T-cell (primary cell): ENCODE measurements around the gene TSC22D1. TPM values are rescaled to one million over a fixed set of nuclear protein-coding genes. Genes with fewer than 3 reads are reported as not detected.
"Not testable (repeated sequence)": the region's sequence is repeated elsewhere in the genome, so short reads cannot be mapped to it uniquely, and the experiment has no call there.

Source experiments
- ATAC-seq, 4 experiments: fragments of 200-7000 bp in 3 of 4; fragments of 150-1000 bp in 1 of 4; cut with Tn5 transposase; replicated peaks in 1 of 4; 1 replicate in 3 of 4; 2 replicates in 1 of 4; pipeline ENCODE4 v1.10.0; 2021; ENCODE audit warnings: moderate library complexity in 3 of 4, mild to moderate bottlenecking in 2 of 4, moderate number of reproducible peaks in 1 of 4
- CTCF ChIA-PET, 2 donors: fragments of 300-600 bp; sonication (Branson Sonifier 250); formaldehyde crosslinking; loops; one replicate each; lab custom pipeline; 2022; ENCODE audit warnings: antibody characterized with exemption in 2 of 2; lab: Charles Lee
- POLR2A ChIA-PET, 2 donors: fragments of 300-600 bp; sonication (Branson Sonifier 250); formaldehyde crosslinking; loops; one replicate each; lab custom pipeline; 2022; ENCODE audit warnings: antibody characterized with exemption in 2 of 2; lab: Charles Lee
- DNase-seq, 35 experiments: peaks; one replicate each; pipeline versions ENCODE4 v3.0.0 to v3.0.0-alpha.2; 2013 to 2023
- H3K27ac ChIP-seq: one replicate; pipeline ENCODE4 v1.5.1; 2013; ENCODE audit warnings: low read length
- H3K27me3 ChIP-seq, 2 experiments: replicated peaks in 1 of 2; 1 replicate in 1 of 2; 2 replicates in 1 of 2; pipeline versions ENCODE4 v1.6.1 to v1.7.0; 2013; ENCODE audit warnings: low read length in 1 of 2, mixed read lengths in 1 of 2; ENCODE audit not compliant: control insufficient read depth in 2 of 2, insufficient read depth in 2 of 2; ENCODE audit errors: extremely low read depth in 1 of 2
- H3K36me3 ChIP-seq, 2 donors: 1 replicate in 1 of 2; 2 replicates in 1 of 2; pipeline versions ENCODE4 v1.6.1 to v1.7.0; 2013; ENCODE audit warnings: low read length in 1 of 2; ENCODE audit not compliant: control insufficient read depth in 2 of 2, insufficient read depth in 1 of 2; ENCODE audit errors: extremely low read depth in 1 of 2
- H3K4me1 ChIP-seq, 2 experiments: 1 replicate in 1 of 2; 2 replicates in 1 of 2; pipeline versions ENCODE4 v1.6.1 to v1.7.0; 2013; ENCODE audit warnings: low read length in 2 of 2, mixed read lengths in 1 of 2; ENCODE audit not compliant: insufficient read depth in 2 of 2, control insufficient read depth in 1 of 2; ENCODE audit errors: extremely low read depth in 1 of 2
- H3K4me3 ChIP-seq, 2 donors: 1 replicate in 1 of 2; 2 replicates in 1 of 2; pipeline versions ENCODE4 v1.5.1 to v1.7.0; 2013; ENCODE audit warnings: mild to moderate bottlenecking in 2 of 2, low read length in 1 of 2, moderate library complexity in 1 of 2; ENCODE audit not compliant: control insufficient read depth in 1 of 2; ENCODE audit errors: extremely low read depth in 1 of 2
- H3K9me3 ChIP-seq: 2 replicates; pipeline ENCODE4 v1.7.0; 2013
- H3K27ac Mint-ChIP-seq, 2 donors: one replicate each; pipeline ENCODE4 v1.8.0; 2020 to 2021; ENCODE audit warnings: mild to moderate bottlenecking in 2 of 2, mixed read lengths in 2 of 2
- H3K27me3 Mint-ChIP-seq, 2 donors: one replicate each; pipeline ENCODE4 v1.8.0; 2021 to 2022; ENCODE audit warnings: mixed read lengths in 2 of 2
- H3K36me3 Mint-ChIP-seq: one replicate; pipeline ENCODE4 v1.8.0; 2021; ENCODE audit warnings: mixed read lengths
- H3K4me1 Mint-ChIP-seq, 3 donors: one replicate each; pipeline ENCODE4 v1.8.0; 2020 to 2022; ENCODE audit warnings: mixed read lengths in 3 of 3, mild to moderate bottlenecking in 1 of 3
- H3K4me3 Mint-ChIP-seq, 3 donors: one replicate each; pipeline ENCODE4 v1.8.0; 2020 to 2022; ENCODE audit warnings: mild to moderate bottlenecking in 3 of 3, mixed read lengths in 3 of 3, moderate library complexity in 3 of 3
- H3K9me3 Mint-ChIP-seq, 3 donors: one replicate each; pipeline ENCODE4 v1.8.0; 2020 to 2022; ENCODE audit warnings: mixed read lengths in 3 of 3
- WGBS: methylation state at CpG from one replicate; pipeline ENCODE4 v1.1.5; 2013; ENCODE audit warnings: missing lambda C conversion rate; ENCODE audit not compliant: insufficient coverage; 5-methylcytosine and 5-hydroxymethylcytosine counted together
- total RNA-seq, 35 experiments: library from RNA in 6 of 35; stranded (reverse) in 6 of 35; fragments of 120-200 nt in 1 of 35; gene quantifications; one replicate each; pipeline versions ENCODE4 v1.2.1 to v1.2.4 and lab custom pipeline; 2013 to 2026

The TSC22D1 gene
- total RNA-seq, 5 donors from 2014 or later (not counting 1 experiment from before 2014, with no cell fraction given): 32.5 to 40.4 (median 36.4) TPM

DNA sequence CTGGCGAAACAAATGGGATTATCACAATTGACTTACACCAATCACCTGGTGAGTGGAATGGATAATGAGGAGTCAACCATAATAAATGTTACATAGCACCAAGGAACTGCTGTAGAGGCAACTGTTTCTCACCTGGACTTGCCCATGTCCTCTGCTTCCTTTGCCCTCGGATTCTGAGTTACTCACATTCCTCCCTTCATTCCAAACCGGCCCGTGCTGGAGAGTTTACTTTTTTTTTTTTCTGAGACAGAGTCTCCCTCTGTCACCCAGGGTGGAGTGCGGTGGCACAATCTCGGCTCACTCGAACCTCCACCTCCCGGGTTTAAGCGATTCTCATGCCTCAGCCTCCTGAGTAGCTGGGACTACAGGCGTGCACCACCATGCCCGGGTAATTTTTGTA, 41.5 kb upstream of the TSC22D1 start:
- no peaks in the 10 kb centered on the region for H3K36me3 Mint-ChIP-seq
- no peak overlapping the region for H3K27ac Mint-ChIP-seq
- DNase-seq (no peak), ATAC-seq (no peak)
- no peaks in the 10 kb centered on the region for H3K9me3 ChIP-seq
- no peak overlapping the region for H3K4me3 ChIP-seq
- ChIA-PET POLR2A (no interaction called here), CTCF (no interaction called here)
- peaks cover 5 to 12% of the 10 kb centered on the region in 2 donors for H3K27me3 Mint-ChIP-seq
- H3K27ac ChIP-seq: no peak overlapping the region
- H3K36me3 ChIP-seq: no peaks in the 10 kb centered on the region
- H3K9me3 Mint-ChIP-seq: no peaks in the 10 kb centered on the region
- WGBS: 85% methylated on average over 10 of the region's 11 CpGs
- no peaks in the 10 kb centered on the region for H3K4me1 ChIP-seq
- no peak overlapping the region for H3K4me3 Mint-ChIP-seq
- H3K4me1 Mint-ChIP-seq: no peaks in the 10 kb centered on the region
- peaks cover 0 to 4% of the 10 kb centered on the region in 2 experiments for H3K27me3 ChIP-seq

DNA sequence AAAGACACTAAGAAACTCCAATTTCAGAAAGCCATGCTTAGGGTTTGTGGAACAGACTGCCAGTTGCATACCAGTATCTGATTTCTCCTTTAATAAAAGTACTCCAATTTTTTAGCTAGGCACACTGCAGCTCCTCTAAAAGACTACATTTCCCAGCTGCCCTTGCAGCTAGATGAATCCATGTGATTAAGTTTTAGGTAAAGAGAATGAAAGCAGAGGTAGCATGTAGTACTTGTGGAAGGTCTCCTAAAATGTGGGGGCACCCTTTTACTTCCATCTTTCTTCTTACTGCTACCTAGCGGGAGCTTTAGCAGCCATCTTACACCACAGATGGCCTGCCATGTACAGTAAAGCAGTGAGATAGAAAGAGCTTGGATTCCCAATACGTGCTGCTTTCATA, 33.0 kb upstream of the TSC22D1 start:
- ATAC-seq: no peak
- Mint-ChIP-seq H3K36me3 (no peaks in the 10 kb centered on the region), H3K27me3 (peaks cover 3 to 6% of the 10 kb centered on the region in 2 donors), H3K9me3 (peaks cover 4 to 9% (median 4%) of the 10 kb centered on the region in 3 donors), H3K4me3 (no peak overlapping the region), H3K4me1 (no peaks in the 10 kb centered on the region), H3K27ac (no peak overlapping the region)
- POLR2A ChIA-PET: no interaction called here
- CTCF ChIA-PET: no interaction called here
- no peaks in the 10 kb centered on the region for H3K4me1 ChIP-seq
- no peaks in the 10 kb centered on the region for H3K9me3 ChIP-seq
- no peak for DNase-seq
- H3K27ac ChIP-seq: no peak overlapping the region
- H3K27me3 ChIP-seq: peaks cover 0 to 3% of the 10 kb centered on the region in 2 experiments
- H3K4me3 ChIP-seq: no peak overlapping the region
- H3K36me3 ChIP-seq: no peaks in the 10 kb centered on the region
- no CpG with 5 or more reads among the region's 2 CpGs for WGBS

DNA sequence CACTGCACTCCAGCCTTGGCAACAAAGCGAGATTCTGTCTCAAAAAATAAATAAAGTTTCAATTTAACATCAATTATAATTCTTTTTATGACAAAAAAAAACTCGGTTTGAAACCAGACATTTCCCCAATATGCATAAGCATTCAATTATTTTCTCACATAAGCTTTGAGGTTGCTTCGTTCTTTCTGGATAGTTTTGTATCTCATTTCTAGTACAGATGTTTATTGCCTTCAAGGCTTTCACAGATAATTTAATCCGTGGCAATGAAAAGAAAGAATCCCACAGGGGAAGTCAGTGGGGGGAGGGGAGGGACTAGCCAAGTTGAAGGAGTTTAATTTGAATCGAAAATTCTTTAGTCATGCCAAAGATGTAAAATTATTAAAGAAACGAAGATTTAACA, 29.6 kb upstream of the TSC22D1 start:
- POLR2A ChIA-PET: interaction anchor here in 1 of 2 donors (0.6 kb wide), 1 partner anchor 45 kb away, joined by 3 read pairs; no protein-coding TSS in a partner anchor
- peaks cover 3 to 6% of the 10 kb centered on the region in 2 donors for H3K27me3 Mint-ChIP-seq
- Histone ChIP-seq H3K9me3 (no peaks in the 10 kb centered on the region), H3K36me3 (no peaks in the 10 kb centered on the region), H3K27me3 (peaks cover 0 to 11% of the 10 kb centered on the region in 2 experiments), H3K27ac (no peak overlapping the region), H3K4me3 (no peak overlapping the region), H3K4me1 (no peaks in the 10 kb centered on the region)
- no peaks in the 10 kb centered on the region for H3K36me3 Mint-ChIP-seq
- DNase-seq: no peak
- no peak overlapping the region for H3K4me3 Mint-ChIP-seq
- H3K9me3 Mint-ChIP-seq: peaks cover 2 to 8% (median 4%) of the 10 kb centered on the region in 3 donors
- H3K27ac Mint-ChIP-seq: no peak overlapping the region
- CTCF ChIA-PET: no interaction called here
- no peaks in the 10 kb centered on the region for H3K4me1 Mint-ChIP-seq
- ATAC-seq: no peak
- no CpG with 5 or more reads among the region's 6 CpGs for WGBS

GRCh38 chr13:44605275-44605674, 29.1 kb upstream of the TSC22D1 start:
- no peak overlapping the region for H3K4me3 Mint-ChIP-seq
- H3K36me3 ChIP-seq: no peaks in the 10 kb centered on the region
- H3K9me3 Mint-ChIP-seq: peaks cover 0 to 5% (median 4%) of the 10 kb centered on the region in 3 donors
- H3K4me3 ChIP-seq: no peak overlapping the region
- 100% methylated on average over 1 of the region's 2 CpGs for WGBS
- CTCF ChIA-PET: no interaction called here
- H3K36me3 Mint-ChIP-seq: no peaks in the 10 kb centered on the region
- H3K9me3 ChIP-seq: no peaks in the 10 kb centered on the region
- peaks cover 1 to 6% of the 10 kb centered on the region in 2 donors for H3K27me3 Mint-ChIP-seq
- POLR2A ChIA-PET: no interaction called here
- no peaks in the 10 kb centered on the region for H3K4me1 ChIP-seq
- DNase-seq: no peak
- no peak for ATAC-seq
- H3K27ac Mint-ChIP-seq: no peak overlapping the region
- H3K27me3 ChIP-seq: peaks cover 0 to 11% of the 10 kb centered on the region in 2 experiments
- no peaks in the 10 kb centered on the region for H3K4me1 Mint-ChIP-seq
- no peak overlapping the region for H3K27ac ChIP-seq

- no peaks in the 10 kb centered on the region for H3K9me3 ChIP-seq
- Mint-ChIP-seq H3K4me3 (no peak overlapping the region), H3K36me3 (no peaks in the 10 kb centered on the region), H3K4me1 (no peaks in the 10 kb centered on the region), H3K9me3 (no peaks in the 10 kb centered on the region), H3K27ac (no peak overlapping the region), H3K27me3 (peaks cover 0 to 1% of the 10 kb centered on the region in 2 donors)
- H3K4me1 ChIP-seq: no peaks in the 10 kb centered on the region
- no peak overlapping the region for H3K27ac ChIP-seq
- 70% methylated on average over 1 of the region's 2 CpGs for WGBS
- peaks cover 0 to 17% of the 10 kb centered on the region in 2 experiments for H3K27me3 ChIP-seq
- H3K4me3 ChIP-seq: no peak overlapping the region
- no peak for ATAC-seq
- ChIA-PET CTCF (no interaction called here), POLR2A (no interaction called here)
- no peak for DNase-seq
- no peaks in the 10 kb centered on the region for H3K36me3 ChIP-seq
Measured at GRCh38 chr13:44601586-44601985, 25.5 kb upstream of the TSC22D1 start.

DNA sequence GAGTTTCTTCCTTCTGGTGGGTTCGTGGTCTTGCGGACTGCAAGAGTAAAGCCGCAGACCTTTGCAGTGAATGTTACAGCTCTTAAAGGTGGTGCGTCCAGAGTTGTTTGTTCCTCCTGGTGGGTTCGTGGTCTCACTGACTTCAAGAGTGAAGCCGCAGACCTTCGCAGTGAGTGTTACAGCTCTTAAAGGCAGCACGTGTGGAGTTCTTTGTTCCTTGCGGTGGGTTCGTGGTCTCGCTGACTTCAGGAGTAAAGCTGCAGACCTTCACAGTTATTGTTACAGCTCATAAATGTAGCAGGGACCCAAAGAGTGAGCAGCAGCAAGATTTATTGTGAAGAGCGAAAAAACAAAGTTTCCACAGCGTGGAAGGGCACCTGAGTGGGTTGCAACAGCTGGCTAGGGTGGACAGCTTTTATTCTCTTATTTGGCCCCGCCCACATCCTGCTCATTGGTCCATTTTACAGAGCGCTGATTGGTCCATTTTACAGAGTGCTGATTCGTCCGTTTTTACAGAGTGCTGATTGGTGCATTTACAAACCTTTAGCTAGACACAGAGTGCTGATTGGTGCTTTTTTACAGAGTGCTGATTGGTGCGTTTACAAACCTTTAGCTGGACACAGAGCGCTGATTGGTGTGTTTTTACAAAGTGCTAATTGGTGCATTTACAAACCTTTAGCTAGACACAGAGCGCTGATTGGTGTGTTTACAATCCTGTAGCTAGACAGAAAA, 17.9 kb upstream of the TSC22D1 start:
- H3K4me3 ChIP-seq, H3K4me3 Mint-ChIP-seq, H3K4me1 ChIP-seq, H3K36me3 ChIP-seq, H3K27ac ChIP-seq, H3K9me3 ChIP-seq, H3K4me1 Mint-ChIP-seq, H3K36me3 Mint-ChIP-seq, H3K9me3 Mint-ChIP-seq: not testable (repeated sequence)
- ATAC-seq (peak in 1 of 4 experiments; percentile 12), DNase-seq (peak in 9 of 35 experiments; percentile 9 to 60 (median 18))
- 88% methylated on average over 14 of the region's 20 CpGs for WGBS
- CTCF ChIA-PET: interaction anchor here in 1 of 2 donors (0.5 kb wide), 1 partner anchor 79 kb away, joined by 3 read pairs; no protein-coding TSS in a partner anchor
- H3K27me3 ChIP-seq: peaks cover 0 to 26% of the 10 kb centered on the region in 2 experiments
- Mint-ChIP-seq H3K27me3 (peaks cover 12 to 20% of the 10 kb centered on the region in 2 donors), H3K27ac (peak overlapping the region in 1 of 2 donors; percentile 24)
- POLR2A ChIA-PET: interaction anchor here in 1 of 2 donors (0.5 kb wide), 1 partner anchor 78 kb away, joined by 3 read pairs; no protein-coding TSS in a partner anchor
